ENCODE results near the gene IMMP2L. TPM values are rescaled to one million over a fixed set of nuclear protein-coding genes. Genes with fewer than 3 reads are reported as not detected.

The IMMP2L gene
- total RNA-seq, 1 experiment from 2014 or later = 13.6 TPM

DNA sequence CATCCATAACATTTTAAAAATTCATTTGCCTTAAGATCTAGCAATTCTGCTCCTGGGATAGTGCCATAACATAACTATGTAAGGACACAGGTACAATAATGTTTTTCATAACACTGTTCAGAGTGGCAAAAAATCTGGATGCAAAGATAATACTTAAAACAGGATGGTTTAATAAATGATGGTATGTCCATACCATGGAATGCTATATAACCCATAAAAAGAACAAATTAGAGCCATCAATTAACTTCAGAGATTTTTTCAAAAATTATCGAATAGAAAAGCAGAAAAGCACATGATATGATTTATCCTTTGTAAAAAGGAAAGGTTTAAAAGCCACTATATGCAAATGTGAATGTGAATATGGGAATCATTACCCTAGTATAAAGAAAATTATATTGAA lies 664.8 kb downstream of the IMMP2L start (continued):
- TF ChIP-seq E2F4 (CRISPR knock-in tag; IDR thresholded peaks at IDR 0.05; ENCODE audit: borderline replicate concordance, low read depth) (no peak), EMX1 (CRISPR knock-in tag; IDR thresholded peaks at IDR 0.05) (no peak), ZNF121 (CRISPR knock-in tag; IDR thresholded peaks at IDR 0.05) (no peak), GRHL2 (CRISPR knock-in tag; IDR thresholded peaks at IDR 0.05; ENCODE audit: insufficient replicate concordance, severe bottlenecking) (no peak), ARID4B (CRISPR knock-in tag; IDR thresholded peaks at IDR 0.05; ENCODE audit: borderline replicate concordance) (no peak)
- TF ChIP-seq, protein P1, sequence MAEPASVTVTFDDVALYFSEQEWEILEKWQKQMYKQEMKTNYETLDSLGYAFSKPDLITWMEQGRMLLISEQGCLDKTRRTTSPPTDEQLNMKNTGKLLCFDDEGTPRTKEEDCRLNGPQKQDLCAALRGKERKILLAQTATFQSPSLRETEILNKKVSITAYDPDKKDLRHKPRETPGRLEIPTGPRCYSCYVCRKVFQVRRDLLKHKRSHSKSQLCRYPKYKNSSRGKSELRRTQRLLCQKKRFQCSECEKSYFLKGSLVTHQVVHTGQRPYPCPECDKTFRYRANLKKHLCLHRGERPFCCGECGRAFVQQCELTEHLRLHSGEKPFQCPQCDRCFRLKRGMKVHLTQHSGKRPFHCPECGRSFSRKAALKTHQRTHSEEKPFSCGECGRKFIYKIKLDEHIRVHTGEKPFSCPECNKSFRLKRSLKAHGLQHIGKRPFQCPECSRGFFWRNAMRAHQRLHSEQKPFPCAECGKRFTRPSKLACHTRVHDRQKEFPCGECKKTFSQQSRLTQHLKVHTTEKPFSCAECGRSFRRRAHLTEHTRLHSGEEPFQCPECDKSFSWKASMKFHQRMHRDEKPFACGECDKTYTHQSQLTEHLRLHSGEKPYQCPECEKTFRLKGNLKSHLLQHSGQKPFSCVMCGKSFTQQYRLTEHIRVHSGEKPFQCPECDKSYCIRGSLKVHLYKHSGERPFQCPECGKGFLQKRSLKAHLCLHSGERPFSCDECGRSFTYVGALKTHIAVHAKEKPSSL (CRISPR knock-in tag; conservative IDR thresholded peaks at IDR 0.05) = no peak

- TF ChIP-seq RORB (CRISPR knock-in tag; IDR thresholded peaks at IDR 0.05) = no peak
- TF ChIP-seq TCF7 (CRISPR knock-in tag; IDR thresholded peaks at IDR 0.05; ENCODE audit: low read depth) = no peak
- TF ChIP-seq SMAD4 (CRISPR knock-in tag; IDR thresholded peaks at IDR 0.05) = no peak
- TF ChIP-seq CREB1 (CRISPR knock-in tag; IDR thresholded peaks at IDR 0.05) = no peak
- ATAC-seq (no peak), DNase-seq (ENCODE audit: low spot score) (no peak)
- H3K9me3 Mint-ChIP-seq = peaks cover 25% of the 10 kb centered on the region
- H3K4me3 Mint-ChIP-seq = no peak overlapping the region
- no peaks in the 10 kb centered on the region for H3K27me3 Mint-ChIP-seq (ENCODE audit: low read depth)
- H3K36me3 Mint-ChIP-seq = peaks cover 14% of the 10 kb centered on the region
- H3K4me1 Mint-ChIP-seq = peaks cover 17% of the 10 kb centered on the region
- H3K27ac Mint-ChIP-seq = no peak overlapping the region
- POLR2A ChIA-PET = no interaction called here
- CTCF ChIA-PET = no interaction called here
These were observed 668.2 kb downstream of the IMMP2L start for GRCh38 chr7:110894111-110894510.

DNA sequence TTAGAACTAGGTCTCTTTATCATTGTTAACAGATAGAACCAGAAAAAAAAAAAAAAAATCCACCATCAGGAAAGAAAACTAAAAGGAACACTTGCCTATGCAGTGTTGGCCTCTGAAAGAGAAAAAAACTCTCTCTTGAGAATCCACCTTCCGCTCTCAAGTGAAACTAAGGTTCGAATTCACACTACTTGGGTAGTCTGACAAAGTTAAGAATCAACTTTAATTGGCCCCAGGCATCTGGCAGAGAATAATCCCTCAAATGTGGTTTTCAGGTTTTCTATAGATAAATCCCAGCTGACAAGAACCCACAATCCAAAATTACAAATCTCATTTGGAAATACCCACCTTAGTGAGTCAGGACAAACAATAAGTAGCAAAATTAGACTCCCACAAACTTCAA lies 671.1 kb downstream of the IMMP2L start:
- no peak overlapping the region for H3K4me3 Mint-ChIP-seq
- ChIA-PET POLR2A (no interaction called here), CTCF (no interaction called here)
- peaks cover 15% of the 10 kb centered on the region for H3K9me3 Mint-ChIP-seq
- H3K27ac Mint-ChIP-seq = no peak overlapping the region
- H3K36me3 Mint-ChIP-seq = peaks cover 5% of the 10 kb centered on the region
- H3K4me1 Mint-ChIP-seq = peaks cover 17% of the 10 kb centered on the region
- TF ChIP-seq USF1 (CRISPR knock-in tag; IDR thresholded peaks at IDR 0.05) (no peak), FOXP1 (CRISPR knock-in tag; IDR thresholded peaks at IDR 0.05; ENCODE audit: borderline replicate concordance) (no peak), ESRRA (CRISPR knock-in tag; IDR thresholded peaks at IDR 0.05; ENCODE audit: borderline replicate concordance) (no peak), NFATC4 (CRISPR knock-in tag; IDR thresholded peaks at IDR 0.05) (no peak), ZNF416 (CRISPR knock-in tag; IDR thresholded peaks at IDR 0.05) (no peak), ATF1 (CRISPR knock-in tag; IDR thresholded peaks at IDR 0.05) (no peak), TCF7 (CRISPR knock-in tag; IDR thresholded peaks at IDR 0.05; ENCODE audit: low read depth) (no peak), PREB (CRISPR knock-in tag; IDR thresholded peaks at IDR 0.05; ENCODE audit: borderline replicate concordance) (no peak)
- TF ChIP-seq, protein P2, sequence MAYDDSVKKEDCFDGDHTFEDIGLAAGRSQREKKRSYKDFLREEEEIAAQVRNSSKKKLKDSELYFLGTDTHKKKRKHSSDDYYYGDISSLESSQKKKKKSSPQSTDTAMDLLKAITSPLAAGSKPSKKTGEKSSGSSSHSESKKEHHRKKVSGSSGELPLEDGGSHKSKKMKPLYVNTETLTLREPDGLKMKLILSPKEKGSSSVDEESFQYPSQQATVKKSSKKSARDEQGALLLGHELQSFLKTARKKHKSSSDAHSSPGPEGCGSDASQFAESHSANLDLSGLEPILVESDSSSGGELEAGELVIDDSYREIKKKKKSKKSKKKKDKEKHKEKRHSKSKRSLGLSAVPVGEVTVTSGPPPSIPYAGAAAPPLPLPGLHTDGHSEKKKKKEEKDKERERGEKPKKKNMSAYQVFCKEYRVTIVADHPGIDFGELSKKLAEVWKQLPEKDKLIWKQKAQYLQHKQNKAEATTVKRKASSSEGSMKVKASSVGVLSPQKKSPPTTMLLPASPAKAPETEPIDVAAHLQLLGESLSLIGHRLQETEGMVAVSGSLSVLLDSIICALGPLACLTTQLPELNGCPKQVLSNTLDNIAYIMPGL (CRISPR knock-in tag; IDR thresholded peaks at IDR 0.05) = no peak
- TF ChIP-seq, protein P3, sequence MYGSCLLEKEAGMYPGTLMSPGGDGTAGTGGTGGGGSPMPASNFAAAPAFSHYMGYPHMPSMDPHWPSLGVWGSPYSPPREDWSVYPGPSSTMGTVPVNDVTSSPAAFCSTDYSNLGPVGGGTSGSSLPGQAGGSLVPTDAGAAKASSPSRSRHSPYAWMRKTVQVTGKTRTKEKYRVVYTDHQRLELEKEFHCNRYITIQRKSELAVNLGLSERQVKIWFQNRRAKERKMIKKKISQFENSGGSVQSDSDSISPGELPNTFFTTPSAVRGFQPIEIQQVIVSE (CRISPR knock-in tag; IDR thresholded peaks at IDR 0.05; ENCODE audit: borderline replicate concordance) = no peak
- DNase-seq (ENCODE audit: low spot score) (no peak), ATAC-seq (no peak)
- no peaks in the 10 kb centered on the region for H3K27me3 Mint-ChIP-seq (ENCODE audit: low read depth)

Data from WTC11 (cell line).